Panc1 (cell line): ENCODE data around the gene MTHFR. TPM values are rescaled to one million over a fixed set of nuclear protein-coding genes. Genes with fewer than 3 reads are reported as not detected.

Source experiments
- ATAC-seq: fragments of 200-7000 bp; cut with Tn5 transposase; 2 replicates; pipeline ENCODE4 v1.9.1; 2020; ENCODE audit warnings: mild to moderate bottlenecking, moderate library complexity
- BruUV-seq: library from RNA; stranded (reverse); fragments of 400-500 nt; replicated peaks from 2 replicates; lab custom pipeline; 2021; lab: Mats Ljungman, UMichigan
- CTCF ChIA-PET: fragments of 300-600 bp; sonication (Branson Sonifier 250); formaldehyde crosslinking; loops from one replicate; lab custom pipeline; 2022; ENCODE audit warnings: antibody characterized with exemption; lab: Charles Lee
- POLR2A ChIA-PET: fragments of 300-600 bp; sonication (Branson Sonifier 250); formaldehyde crosslinking; loops from one replicate; lab custom pipeline; 2022; ENCODE audit warnings: antibody characterized with exemption; lab: Charles Lee
- DNase-seq: peaks from one replicate; pipeline ENCODE4 v3.0.0-alpha.2; 2010; ENCODE audit warnings: low read depth, low spot score
- H3K27ac ChIP-seq: 2 replicates; pipeline ENCODE4 v1.5.1; 2011; ENCODE audit warnings: mild to moderate bottlenecking, low read length, inconsistent platforms
- H3K27me3 ChIP-seq: fragments of 200-500 bp; sonication (Bioruptor generic); 2 replicates; pipeline ENCODE4 v1.6.0; 2014; ENCODE audit warnings: low read length, inconsistent platforms; ENCODE audit not compliant: control insufficient read depth, insufficient read depth
- H3K36me3 ChIP-seq: fragments of 200-500 bp; sonication (Bioruptor generic); 2 replicates; pipeline ENCODE4 v1.5.1; 2014; ENCODE audit warnings: inconsistent platforms, mild to moderate bottlenecking, low read length, moderate library complexity; ENCODE audit not compliant: control insufficient read depth, insufficient read depth
- H3K4me1 ChIP-seq: 2 replicates; pipeline ENCODE4 v1.5.1; 2011; ENCODE audit warnings: inconsistent platforms, mild to moderate bottlenecking, low read length, moderate library complexity; ENCODE audit not compliant: control insufficient read depth, insufficient read depth
- H3K4me3 ChIP-seq, 2 experiments: 2 replicates each; pipeline ENCODE4 v1.5.1; 2011 to 2012; ENCODE audit warnings: low read depth in 2 of 2, low read length in 2 of 2, mild to moderate bottlenecking in 2 of 2, inconsistent platforms in 1 of 2, moderate library complexity in 1 of 2
- H3K9me3 ChIP-seq: fragments of 200-500 bp; sonication (Bioruptor generic); 2 replicates; pipeline ENCODE4 v1.5.1; 2014; ENCODE audit warnings: low read depth, mild to moderate bottlenecking, inconsistent platforms, low read length, moderate library complexity; ENCODE audit not compliant: control insufficient read depth, insufficient read depth
- POLR2AphosphoS5 ChIP-seq: IDR thresholded peaks from 2 replicates; pipeline ENCODE4 v1.6.1; 2012; ENCODE audit warnings: mild to moderate bottlenecking, low read depth, low read length, moderate library complexity
- REST ChIP-seq, 2 experiments: IDR thresholded peaks; 2 replicates each; pipeline ENCODE4 v1.6.1; 2011 to 2012; ENCODE audit warnings: low read depth in 2 of 2, control low read depth in 1 of 2, low read length in 1 of 2, mild to moderate bottlenecking in 1 of 2, moderate library complexity in 1 of 2; ENCODE audit not compliant: insufficient read depth in 1 of 2
- SIN3A ChIP-seq: IDR thresholded peaks from 2 replicates; pipeline ENCODE4 v1.6.1; 2012; ENCODE audit warnings: low read depth, mild to moderate bottlenecking, low read length, moderate library complexity, borderline replicate concordance; ENCODE audit not compliant: insufficient read depth
- TCF7L2 ChIP-seq: IDR thresholded peaks from 2 replicates; pipeline ENCODE4 v1.6.1; 2011; ENCODE audit warnings: mild to moderate bottlenecking, low read depth, low read length, inconsistent platforms
- in situ Hi-C: cut with HindIII; loops from 2 replicates; pipeline ENCODE4 v1.10.0; 2016; ENCODE audit warnings: low sequenced_read_pairs, low pct_unique_long_range_greater_than_20kb
- intact Hi-C: fragments of 100-400 bp; cut with micrococcal nuclease; formaldehyde crosslinking; loops from one replicate; pipeline ENCODE4 v1.10.0; 2022; ENCODE audit not compliant: unreplicated experiment
- total RNA-seq: library from RNA; stranded (reverse); gene quantifications from one replicate; pipeline ENCODE4 v1.2.1, GENCODE V29; 2021; ENCODE audit not compliant: unreplicated experiment
- TF ChIP-seq, protein P1 (sequence below): fragments of 450-650 bp; IDR thresholded peaks from 2 replicates; pipeline ENCODE4 v1.5.1; 2017; ENCODE audit warnings: mild to moderate bottlenecking

The MTHFR gene
- total RNA-seq, 1 experiment from 2014 or later, result 37.4 TPM

GRCh38 chr1:11795238-11795890 lies 10.4 kb downstream of the MTHFR start:
- Histone ChIP-seq H3K27ac (no peak overlapping the region), H3K9me3 (no peaks in the 10 kb centered on the region), H3K27me3 (no peaks in the 10 kb centered on the region), H3K36me3 (no peaks in the 10 kb centered on the region), H3K4me1 (no peaks in the 10 kb centered on the region), H3K4me3 (no peak overlapping the region)
- no peak for DNase-seq
- ChIA-PET CTCF (no interaction called here), POLR2A (interaction anchor here (0.6 kb wide), 1 partner anchor 453 kb away, joined by 3 read pairs; no protein-coding TSS in a partner anchor)
- intact Hi-C loops (no loop called here), in situ Hi-C loops (no loop called here)
- no TSS peak for BruUV-seq
- no peak for ATAC-seq
- TF ChIP-seq, protein P1, sequence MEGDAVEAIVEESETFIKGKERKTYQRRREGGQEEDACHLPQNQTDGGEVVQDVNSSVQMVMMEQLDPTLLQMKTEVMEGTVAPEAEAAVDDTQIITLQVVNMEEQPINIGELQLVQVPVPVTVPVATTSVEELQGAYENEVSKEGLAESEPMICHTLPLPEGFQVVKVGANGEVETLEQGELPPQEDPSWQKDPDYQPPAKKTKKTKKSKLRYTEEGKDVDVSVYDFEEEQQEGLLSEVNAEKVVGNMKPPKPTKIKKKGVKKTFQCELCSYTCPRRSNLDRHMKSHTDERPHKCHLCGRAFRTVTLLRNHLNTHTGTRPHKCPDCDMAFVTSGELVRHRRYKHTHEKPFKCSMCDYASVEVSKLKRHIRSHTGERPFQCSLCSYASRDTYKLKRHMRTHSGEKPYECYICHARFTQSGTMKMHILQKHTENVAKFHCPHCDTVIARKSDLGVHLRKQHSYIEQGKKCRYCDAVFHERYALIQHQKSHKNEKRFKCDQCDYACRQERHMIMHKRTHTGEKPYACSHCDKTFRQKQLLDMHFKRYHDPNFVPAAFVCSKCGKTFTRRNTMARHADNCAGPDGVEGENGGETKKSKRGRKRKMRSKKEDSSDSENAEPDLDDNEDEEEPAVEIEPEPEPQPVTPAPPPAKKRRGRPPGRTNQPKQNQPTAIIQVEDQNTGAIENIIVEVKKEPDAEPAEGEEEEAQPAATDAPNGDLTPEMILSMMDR, result no peak
- TF ChIP-seq SIN3A, result no peak
- no peak for TF ChIP-seq POLR2AphosphoS5
- no peak for TF ChIP-seq REST (IDR thresholded peaks at IDR 0.05; ENCODE audit: insufficient read depth in 1 of 2, low read depth in 2 of 2, low read length in 1 of 2)
- TF ChIP-seq TCF7L2, result no peak

DNA sequence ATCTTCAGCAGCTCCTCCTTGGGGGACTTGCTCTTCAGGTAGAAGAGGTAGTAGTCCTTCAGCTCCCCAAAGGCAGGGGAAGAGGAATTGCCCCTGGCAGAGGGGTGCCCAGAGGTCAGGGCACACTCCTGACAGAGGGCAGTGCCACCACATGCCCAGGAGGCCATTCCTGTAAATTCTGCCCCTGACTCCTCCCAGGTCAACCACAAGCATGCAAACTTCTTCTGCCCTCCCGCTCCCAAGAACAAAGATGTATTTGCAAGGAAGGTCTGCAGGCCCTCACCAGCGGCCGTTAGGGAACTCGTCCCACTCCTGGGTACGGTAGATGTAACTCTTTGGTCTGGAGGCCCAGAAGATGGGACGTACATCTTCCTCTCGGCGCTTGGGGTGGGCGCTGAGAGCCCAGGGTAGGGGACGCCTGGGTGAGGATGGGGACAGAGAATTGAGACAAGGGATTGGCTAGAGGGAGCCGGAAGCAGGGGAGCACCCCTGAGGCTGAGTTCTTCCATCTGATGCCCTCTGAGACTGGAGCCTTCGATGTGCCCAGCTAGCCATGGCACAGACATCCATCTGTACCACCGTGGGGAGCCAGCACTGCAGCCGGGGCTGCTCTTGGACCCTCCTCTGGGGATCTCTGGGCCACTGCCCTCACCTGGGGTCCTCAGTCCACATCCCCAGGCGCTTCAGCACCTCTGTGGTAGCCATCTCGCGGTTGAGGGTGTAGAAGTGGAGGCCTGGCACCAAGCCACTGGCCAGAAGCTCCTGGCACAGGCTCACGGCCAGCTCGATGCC lies 11.1 kb downstream of the MTHFR start:
- no peak for TF ChIP-seq SIN3A
- no peak for TF ChIP-seq POLR2AphosphoS5
- no peak for TF ChIP-seq REST (IDR thresholded peaks at IDR 0.05; ENCODE audit: insufficient read depth in 1 of 2, low read depth in 2 of 2, low read length in 1 of 2)
- Histone ChIP-seq H3K4me1 (no peaks in the 10 kb centered on the region), H3K27ac (no peak overlapping the region), H3K4me3 (no peak overlapping the region), H3K36me3 (no peaks in the 10 kb centered on the region), H3K27me3 (no peaks in the 10 kb centered on the region), H3K9me3 (no peaks in the 10 kb centered on the region)
- CTCF ChIA-PET, result no interaction called here
- no TSS peak for BruUV-seq
- DNase-seq (no peak), ATAC-seq (no peak)
- in situ Hi-C loops, result no loop called here
- intact Hi-C loops, result no loop called here
- POLR2A ChIA-PET, result interaction anchor here (0.6 kb wide), 1 partner anchor 452 kb away, joined by 3 read pairs; no protein-coding TSS in a partner anchor
